Testis (tissue), 3 donors: ENCODE measurements around the gene ANO2. TPM values are rescaled to one million over a fixed set of nuclear protein-coding genes. Genes with fewer than 3 reads are reported as not detected.

Source experiments
- DNase-seq: peaks from one replicate; pipeline ENCODE4 v3.0.0-alpha.2; 2019
- H3K27ac ChIP-seq, 2 donors: fragments of 200-600 bp; sonication (generic); one replicate each; pipeline ENCODE4 v1.5.1; 2019
- H3K27me3 ChIP-seq: fragments of 200-600 bp; sonication (generic); one replicate; pipeline ENCODE4 v1.5.1; 2019
- H3K36me3 ChIP-seq: fragments of 200-600 bp; sonication (generic); one replicate; pipeline ENCODE4 v1.5.1; 2017; ENCODE audit warnings: low read depth; ENCODE audit errors: missing control alignments
- H3K4me1 ChIP-seq: fragments of 200-600 bp; sonication (generic); one replicate; pipeline ENCODE4 v1.5.1; 2019
- H3K4me3 ChIP-seq, 2 donors: fragments of 200-600 bp; sonication (generic); one replicate each; pipeline ENCODE4 v1.5.1; 2017 to 2019
- H3K9me3 ChIP-seq: fragments of 200-600 bp; sonication (generic); one replicate; pipeline ENCODE4 v1.5.1; 2017
- POLR2A ChIP-seq: fragments of 450-650 bp; IDR thresholded peaks from one replicate; pipeline ENCODE4 v1.6.1; 2017; ENCODE audit warnings: antibody characterized with exemption, mild to moderate bottlenecking, moderate library complexity
- WGBS, 2 donors: methylation state at CpG; one replicate each; pipeline ENCODE4 v1.1.5; 2018; 5-methylcytosine and 5-hydroxymethylcytosine counted together
- intact Hi-C: fragments of 100-400 bp; cut with DNase I; formaldehyde crosslinking; loops from one replicate; pipeline ENCODE4 v1.15.1; 2023; ENCODE audit warnings: low total_unique reads
- polyA plus RNA-seq: library from polyadenylated mRNA; stranded (reverse); fragments of 350-450 nt; fragmentation: Illumina TruSeq; extraction: RNeasy Lipid Tissue Mini Kit (QIAGEN cat#74804); gene quantifications from one replicate; pipeline ENCODE4 v1.2.3, GENCODE V29; 2014; ENCODE audit warnings: low read depth, low replicate concordance; ENCODE audit not compliant: insufficient read depth
- total RNA-seq, 2 donors: library from RNA; depleted of rRNA; stranded (reverse); fragments of >200 nt; gene quantifications; one replicate each; pipeline ENCODE4 v1.2.3, GENCODE V29; 2016
- TF ChIP-seq, protein P1 (sequence below), 3 experiments: fragments of 450-650 bp in 2 of 3; fragments of 200-600 bp in 1 of 3; sonication (generic) in 1 of 3; IDR thresholded peaks; one replicate each; pipeline ENCODE4 v1.5.1; 2016 to 2019; ENCODE audit warnings: antibody characterized with exemption in 3 of 3, mild to moderate bottlenecking in 2 of 3, moderate library complexity in 1 of 3

The ANO2 gene
- total and polyA plus RNA-seq, 3 donors from 2014 or later, result 9.8 to 24.5 (median 24.4) TPM

- TF ChIP-seq, protein P1, sequence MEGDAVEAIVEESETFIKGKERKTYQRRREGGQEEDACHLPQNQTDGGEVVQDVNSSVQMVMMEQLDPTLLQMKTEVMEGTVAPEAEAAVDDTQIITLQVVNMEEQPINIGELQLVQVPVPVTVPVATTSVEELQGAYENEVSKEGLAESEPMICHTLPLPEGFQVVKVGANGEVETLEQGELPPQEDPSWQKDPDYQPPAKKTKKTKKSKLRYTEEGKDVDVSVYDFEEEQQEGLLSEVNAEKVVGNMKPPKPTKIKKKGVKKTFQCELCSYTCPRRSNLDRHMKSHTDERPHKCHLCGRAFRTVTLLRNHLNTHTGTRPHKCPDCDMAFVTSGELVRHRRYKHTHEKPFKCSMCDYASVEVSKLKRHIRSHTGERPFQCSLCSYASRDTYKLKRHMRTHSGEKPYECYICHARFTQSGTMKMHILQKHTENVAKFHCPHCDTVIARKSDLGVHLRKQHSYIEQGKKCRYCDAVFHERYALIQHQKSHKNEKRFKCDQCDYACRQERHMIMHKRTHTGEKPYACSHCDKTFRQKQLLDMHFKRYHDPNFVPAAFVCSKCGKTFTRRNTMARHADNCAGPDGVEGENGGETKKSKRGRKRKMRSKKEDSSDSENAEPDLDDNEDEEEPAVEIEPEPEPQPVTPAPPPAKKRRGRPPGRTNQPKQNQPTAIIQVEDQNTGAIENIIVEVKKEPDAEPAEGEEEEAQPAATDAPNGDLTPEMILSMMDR (IDR thresholded peaks at IDR 0.05), result no peak
- TF ChIP-seq POLR2A, result no peak
- intact Hi-C loops, result no loop called here
- Histone ChIP-seq H3K4me1 (no peaks in the 10 kb centered on the region), H3K4me3 (no peak overlapping the region), H3K9me3 (no peaks in the 10 kb centered on the region), H3K27ac (no peak overlapping the region), H3K27me3 (no peaks in the 10 kb centered on the region), H3K36me3 (no peaks in the 10 kb centered on the region)
- DNase-seq, result no peak
- 50 to 66% methylated on average over 5 of the region's 5 CpGs for WGBS, 2 donors
Observed at GRCh38 chr12:5733916-5734315, 211.1 kb downstream of the ANO2 start.

- WGBS, 2 donors, result 92% methylated on average over 11 of the region's 11 CpGs
Observed at GRCh38 chr12:5733136-5733755, 211.8 kb downstream of the ANO2 start.

DNA sequence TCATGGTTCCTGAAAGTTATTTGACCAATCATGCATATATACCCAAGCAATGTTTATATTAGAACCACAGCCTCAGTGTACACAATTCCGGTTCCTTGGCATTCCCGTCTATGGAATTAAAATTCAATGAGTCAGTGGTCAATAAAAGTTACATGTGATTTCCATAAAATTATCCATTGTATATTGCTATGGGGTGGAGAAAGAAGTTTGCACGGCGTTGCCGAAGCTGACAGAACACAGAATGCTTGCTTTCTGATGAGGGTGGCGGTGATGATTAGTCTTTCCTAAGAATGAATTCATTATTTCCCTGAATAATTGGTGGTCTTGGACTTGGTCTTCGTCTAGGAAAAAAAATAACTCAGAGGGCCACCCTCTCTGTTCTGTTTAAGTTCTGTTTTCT lies 214.1 kb downstream of the ANO2 start:
- Histone ChIP-seq H3K4me1 (no peaks in the 10 kb centered on the region), H3K9me3 (no peaks in the 10 kb centered on the region), H3K27me3 (no peaks in the 10 kb centered on the region), H3K4me3 (no peak overlapping the region), H3K27ac (no peak overlapping the region), H3K36me3 (no peaks in the 10 kb centered on the region)
- no peak for DNase-seq
- WGBS, 2 donors, result 95% methylated on average over 7 of the region's 7 CpGs
- TF ChIP-seq, protein P1 (IDR thresholded peaks at IDR 0.05), result no peak
- TF ChIP-seq POLR2A, result no peak
- intact Hi-C loops, result no loop called here

More at GRCh38 chr12:5733136-5733755, 211.8 kb downstream of the ANO2 start:
- no peak for DNase-seq
- Histone ChIP-seq H3K27ac (no peak overlapping the region), H3K9me3 (no peaks in the 10 kb centered on the region), H3K36me3 (no peaks in the 10 kb centered on the region), H3K27me3 (no peaks in the 10 kb centered on the region), H3K4me3 (no peak overlapping the region), H3K4me1 (no peaks in the 10 kb centered on the region)
- no peak for TF ChIP-seq POLR2A
- TF ChIP-seq, protein P1 (IDR thresholded peaks at IDR 0.05), result no peak
- intact Hi-C loops, result no loop called here

GRCh38 chr12:5723711-5724252 lies 221.3 kb downstream of the ANO2 start:
- no peak overlapping the region for H3K4me3 ChIP-seq
- intact Hi-C loops, result no loop called here
- WGBS, 2 donors, result 83 to 90% methylated on average over 4 of the region's 4 CpGs

More at GRCh38 chr12:5723711-5724252, 221.3 kb downstream of the ANO2 start:
- no peaks in the 10 kb centered on the region for H3K27me3 ChIP-seq
- no peak for DNase-seq
- no peaks in the 10 kb centered on the region for H3K9me3 ChIP-seq
- no peaks in the 10 kb centered on the region for H3K4me1 ChIP-seq
- no peak for TF ChIP-seq POLR2A
- TF ChIP-seq, protein P1 (IDR thresholded peaks at IDR 0.05), result no peak
- no peak overlapping the region for H3K27ac ChIP-seq
- no peaks in the 10 kb centered on the region for H3K36me3 ChIP-seq
